ENCODE results near the gene OLFML2B. TPM values are rescaled to one million over a fixed set of nuclear protein-coding genes. Genes with fewer than 3 reads are reported as not detected.

OLFML2B gene
- total and polyA plus RNA-seq, 2 of the 13 experiments (the other 11 are each of a cell fraction or from before 2014, with no cell fraction given), result not detected

- FAIRE-seq, result no peak
- in situ Hi-C loops (cut with HindIII; ENCODE audit: extremely low pct_ligation_motif_present, low pct_unique_long_range_greater_than_20kb), result no loop called here
- CTCF ChIA-PET (ENCODE audit: low intra/inter-chr PET ratio, low total read pairs), result no interaction called here
- Histone ChIP-seq H3K79me2 (ENCODE audit: insufficient read depth, low read length) (peaks cover 2% of the 10 kb centered on the region), H4K20me1 (ENCODE audit: insufficient read depth, low read length) (no peaks in the 10 kb centered on the region), H3K9me3 (ENCODE audit: low read length) (no peaks in the 10 kb centered on the region), H3K36me3 (replicated peaks in 1 of 2; ENCODE audit: control insufficient read depth in 1 of 2, insufficient read depth in 2 of 2, low read length in 2 of 2) (no peaks in the 10 kb centered on the region), H3K27ac (ENCODE audit: extremely low read length, insufficient read depth, low read length) (no peak overlapping the region), H2AFZ (ENCODE audit: low read length) (no peak overlapping the region), H3K27me3 (ENCODE audit: control insufficient read depth in 1 of 2, insufficient read depth in 2 of 2, low read length in 2 of 2) (no peaks in the 10 kb centered on the region; a peak in 1 of 5 replicates), H3K4me2 (ENCODE audit: low read depth, low read length) (no peak overlapping the region), H3K4me3 (replicated peaks in 1 of 3; ENCODE audit: insufficient read depth in 1 of 3, low read depth in 2 of 3, low read length in 3 of 3) (no peak overlapping the region), H3K4me1 (ENCODE audit: insufficient read depth, low read length) (peaks cover 38% of the 10 kb centered on the region), H3K9ac (ENCODE audit: insufficient read depth, low read depth, low read length) (no peak overlapping the region)
- WGBS (ENCODE audit: low lambda C conversion rate), result 84% methylated on average over 2 of the region's 2 CpGs
- no peak for DNase-seq (ENCODE audit: low spot score)
- no TSS peak for BruUV-seq (replicated peaks)
- no peak for ATAC-seq
- intact Hi-C loops (cut with micrococcal nuclease; ENCODE audit: unreplicated experiment), result no loop called here
- POLR2A ChIA-PET, result no interaction called here
- TF ChIP-seq, protein P1, sequence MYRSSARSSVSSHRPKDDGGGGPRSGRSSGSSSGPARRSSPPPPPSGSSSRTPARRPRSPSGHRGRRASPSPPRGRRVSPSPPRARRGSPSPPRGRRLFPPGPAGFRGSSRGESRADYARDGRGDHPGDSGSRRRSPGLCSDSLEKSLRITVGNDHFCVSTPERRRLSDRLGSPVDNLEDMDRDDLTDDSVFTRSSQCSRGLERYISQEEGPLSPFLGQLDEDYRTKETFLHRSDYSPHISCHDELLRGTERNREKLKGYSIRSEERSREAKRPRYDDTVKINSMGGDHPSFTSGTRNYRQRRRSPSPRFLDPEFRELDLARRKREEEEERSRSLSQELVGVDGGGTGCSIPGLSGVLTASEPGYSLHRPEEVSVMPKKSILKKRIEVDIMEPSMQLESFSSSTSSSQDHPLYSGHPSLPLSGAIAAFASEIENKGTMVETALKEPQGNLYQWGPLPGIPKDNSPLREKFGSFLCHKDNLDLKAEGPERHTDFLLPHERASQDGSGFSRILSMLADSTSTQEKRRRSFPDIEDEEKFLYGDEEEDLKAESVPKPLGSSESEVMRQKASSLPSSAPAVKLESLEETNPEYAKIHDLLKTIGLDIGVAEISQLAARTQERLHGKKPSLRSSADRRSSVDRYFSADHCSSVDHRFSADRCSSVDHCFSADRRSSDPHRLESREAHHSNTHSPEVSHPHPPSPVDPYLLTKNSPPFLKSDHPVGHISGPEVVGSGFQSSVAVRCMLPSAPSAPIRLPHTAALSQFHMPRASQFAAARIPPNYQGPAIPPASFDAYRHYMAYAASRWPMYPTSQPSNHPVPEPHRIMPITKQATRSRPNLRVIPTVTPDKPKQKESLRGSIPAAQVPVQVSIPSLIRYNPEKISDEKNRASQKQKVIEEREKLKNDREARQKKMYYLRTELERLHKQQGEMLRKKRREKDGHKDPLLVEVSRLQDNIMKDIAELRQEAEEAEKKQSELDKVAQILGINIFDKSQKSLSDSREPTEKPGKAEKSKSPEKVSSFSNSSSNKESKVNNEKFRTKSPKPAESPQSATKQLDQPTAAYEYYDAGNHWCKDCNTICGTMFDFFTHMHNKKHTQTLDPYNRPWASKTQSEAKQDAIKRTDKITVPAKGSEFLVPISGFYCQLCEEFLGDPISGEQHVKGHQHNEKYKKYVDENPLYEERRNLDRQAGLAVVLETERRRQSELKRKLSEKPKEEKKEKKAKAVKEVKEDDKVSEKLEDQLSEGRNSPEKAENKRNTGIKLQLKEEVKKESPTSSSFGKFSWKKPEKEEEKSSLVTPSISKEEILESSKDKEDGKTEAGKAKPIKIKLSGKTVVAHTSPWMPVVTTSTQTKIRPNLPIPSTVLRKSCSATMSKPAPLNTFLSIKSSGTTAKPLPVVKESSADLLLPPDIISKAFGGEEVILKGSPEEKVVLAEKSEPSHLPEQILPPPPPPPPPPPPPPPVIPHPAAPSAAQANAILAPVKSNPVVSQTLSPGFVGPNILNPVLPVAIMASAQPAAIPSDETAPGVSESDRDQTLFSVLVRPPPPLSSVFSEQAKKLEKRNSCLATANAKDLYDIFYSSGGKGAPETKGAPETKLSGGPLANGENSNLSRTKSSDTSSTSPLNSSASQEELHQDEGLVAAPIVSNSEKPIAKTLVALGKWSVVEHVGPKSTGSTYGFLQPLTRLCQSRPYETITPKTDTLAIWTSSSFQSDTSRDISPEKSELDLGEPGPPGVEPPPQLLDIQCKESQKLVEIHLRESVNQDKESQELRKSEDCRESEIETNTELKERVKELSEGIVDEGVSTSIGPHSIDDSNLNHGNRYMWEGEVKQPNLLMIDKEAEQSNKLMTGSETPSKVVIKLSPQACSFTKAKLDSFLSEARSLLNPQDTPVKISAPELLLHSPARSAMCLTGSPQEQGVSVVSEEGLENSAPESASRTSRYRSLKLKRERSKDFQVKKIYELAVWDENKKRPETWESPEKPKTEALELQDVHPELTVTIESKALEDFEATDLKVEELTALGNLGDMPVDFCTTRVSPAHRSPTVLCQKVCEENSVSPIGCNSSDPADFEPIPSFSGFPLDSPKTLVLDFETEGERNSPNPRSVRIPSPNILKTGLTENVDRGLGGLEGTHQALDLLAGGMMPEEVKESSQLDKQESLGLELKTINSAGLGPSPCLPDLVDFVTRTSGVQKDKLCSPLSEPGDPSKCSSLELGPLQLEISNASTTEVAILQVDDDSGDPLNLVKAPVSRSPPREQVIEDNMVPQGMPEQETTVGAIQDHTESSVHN (CRISPR knock-in tag; IDR thresholded peaks at IDR 0.05), result no peak
- TF ChIP-seq ERF (CRISPR knock-in tag; IDR thresholded peaks at IDR 0.05) (no peak), HNRNPK (IDR thresholded peaks at IDR 0.05; ENCODE audit: low read depth, low read length, poor library complexity, severe bottlenecking) (no peak), HDAC2 (CRISPR knock-in tag; IDR thresholded peaks at IDR 0.05) (no peak), ZFP36L1 (CRISPR knock-in tag; IDR thresholded peaks at IDR 0.05) (no peak)
- TF ChIP-seq, protein P2, sequence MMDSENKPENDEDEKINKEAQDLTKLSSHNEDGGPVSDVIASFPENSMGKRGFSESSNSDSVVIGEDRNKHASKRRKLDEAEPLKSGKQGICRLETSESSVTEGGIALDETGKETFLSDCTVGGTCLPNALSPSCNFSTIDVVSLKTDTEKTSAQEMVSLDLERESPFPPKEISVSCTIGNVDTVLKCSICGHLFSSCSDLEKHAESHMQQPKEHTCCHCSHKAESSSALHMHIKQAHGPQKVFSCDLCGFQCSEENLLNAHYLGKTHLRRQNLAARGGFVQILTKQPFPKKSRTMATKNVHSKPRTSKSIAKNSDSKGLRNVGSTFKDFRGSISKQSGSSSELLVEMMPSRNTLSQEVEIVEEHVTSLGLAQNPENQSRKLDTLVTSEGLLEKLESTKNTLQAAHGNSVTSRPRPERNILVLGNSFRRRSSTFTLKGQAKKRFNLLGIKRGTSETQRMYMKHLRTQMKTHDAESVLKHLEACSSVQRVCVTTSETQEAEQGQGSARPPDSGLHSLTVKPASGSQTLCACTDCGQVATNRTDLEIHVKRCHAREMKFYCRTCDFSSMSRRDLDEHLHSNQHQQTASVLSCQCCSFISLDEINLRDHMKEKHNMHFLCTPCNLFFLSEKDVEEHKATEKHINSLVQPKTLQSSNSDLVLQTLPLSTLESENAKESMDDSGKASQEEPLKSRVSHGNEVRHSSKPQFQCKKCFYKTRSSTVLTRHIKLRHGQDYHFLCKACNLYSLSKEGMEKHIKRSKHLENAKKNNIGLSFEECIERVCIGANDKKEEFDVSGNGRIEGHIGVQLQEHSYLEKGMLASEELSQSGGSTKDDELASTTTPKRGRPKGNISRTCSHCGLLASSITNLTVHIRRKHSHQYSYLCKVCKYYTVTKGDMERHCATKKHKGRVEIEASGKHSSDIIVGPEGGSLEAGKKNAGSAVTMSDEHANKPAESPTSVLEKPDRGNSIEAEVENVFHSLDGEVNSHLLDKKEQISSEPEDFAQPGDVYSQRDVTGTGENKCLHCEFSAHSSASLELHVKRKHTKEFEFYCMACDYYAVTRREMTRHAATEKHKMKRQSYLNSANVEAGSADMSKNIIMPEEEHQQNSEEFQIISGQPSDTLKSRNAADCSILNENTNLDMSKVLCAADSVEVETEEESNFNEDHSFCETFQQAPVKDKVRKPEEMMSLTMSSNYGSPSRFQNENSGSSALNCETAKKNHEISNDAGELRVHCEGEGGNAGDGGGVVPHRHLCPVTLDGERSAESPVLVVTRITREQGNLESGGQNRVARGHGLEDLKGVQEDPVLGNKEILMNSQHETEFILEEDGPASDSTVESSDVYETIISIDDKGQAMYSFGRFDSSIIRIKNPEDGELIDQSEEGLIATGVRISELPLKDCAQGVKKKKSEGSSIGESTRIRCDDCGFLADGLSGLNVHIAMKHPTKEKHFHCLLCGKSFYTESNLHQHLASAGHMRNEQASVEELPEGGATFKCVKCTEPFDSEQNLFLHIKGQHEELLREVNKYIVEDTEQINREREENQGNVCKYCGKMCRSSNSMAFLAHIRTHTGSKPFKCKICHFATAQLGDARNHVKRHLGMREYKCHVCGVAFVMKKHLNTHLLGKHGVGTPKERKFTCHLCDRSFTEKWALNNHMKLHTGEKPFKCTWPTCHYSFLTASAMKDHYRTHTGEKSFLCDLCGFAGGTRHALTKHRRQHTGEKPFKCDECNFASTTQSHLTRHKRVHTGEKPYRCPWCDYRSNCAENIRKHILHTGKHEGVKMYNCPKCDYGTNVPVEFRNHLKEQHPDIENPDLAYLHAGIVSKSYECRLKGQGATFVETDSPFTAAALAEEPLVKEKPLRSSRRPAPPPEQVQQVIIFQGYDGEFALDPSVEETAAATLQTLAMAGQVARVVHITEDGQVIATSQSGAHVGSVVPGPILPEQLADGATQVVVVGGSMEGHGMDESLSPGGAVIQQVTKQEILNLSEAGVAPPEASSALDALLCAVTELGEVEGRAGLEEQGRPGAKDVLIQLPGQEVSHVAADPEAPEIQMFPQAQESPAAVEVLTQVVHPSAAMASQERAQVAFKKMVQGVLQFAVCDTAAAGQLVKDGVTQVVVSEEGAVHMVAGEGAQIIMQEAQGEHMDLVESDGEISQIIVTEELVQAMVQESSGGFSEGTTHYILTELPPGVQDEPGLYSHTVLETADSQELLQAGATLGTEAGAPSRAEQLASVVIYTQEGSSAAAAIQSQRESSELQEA (CRISPR knock-in tag; IDR thresholded peaks at IDR 0.05; ENCODE audit: not compliant biosample characterization), result no peak
Measured at GRCh38 chr1:162065016-162065415, 41.3 kb upstream of the OLFML2B start.
